NB4 (cell line): Measurements from ENCODE around the gene SAFB.

Experiments
- CTCF ChIP-seq: IDR thresholded peaks from one replicate; pipeline ENCODE4 v1.5.1; 2012; ENCODE audit warnings: low read depth, low read length
- POLR2A ChIP-seq: IDR thresholded peaks from 2 replicates; pipeline ENCODE4 v1.6.1; 2011; ENCODE audit warnings: mild to moderate bottlenecking; ENCODE audit not compliant: insufficient read length; ENCODE audit errors: extremely low read depth

- TF ChIP-seq POLR2A: no peak
- no peak for TF ChIP-seq CTCF
Observed at GRCh38 chr19:5580161-5580571, 42.7 kb upstream of the SAFB start.
